ENCODE data around the gene FAAH2.

FAAH2 gene

DNA sequence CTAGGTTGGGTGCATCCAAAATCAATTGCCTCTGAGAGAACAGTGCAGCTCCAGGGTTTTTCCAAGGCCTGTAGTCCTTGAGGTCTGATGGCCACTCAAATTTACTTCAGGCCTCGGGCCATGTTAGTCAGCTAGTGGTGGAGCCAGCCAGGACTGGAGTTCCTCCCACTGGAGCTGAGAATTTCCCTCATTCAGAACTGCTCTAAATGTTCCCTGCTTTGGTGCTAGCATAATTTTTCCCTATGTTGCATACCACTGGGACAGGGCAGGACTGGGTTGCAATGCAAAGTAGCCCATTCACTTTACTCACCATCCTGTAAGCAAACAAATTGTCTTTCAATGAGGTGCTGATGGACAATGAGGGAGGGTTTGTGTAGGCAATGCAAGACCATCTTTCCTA, 159.3 kb downstream of the FAAH2 start:
- H3K9me3 Mint-ChIP-seq: peaks cover 10% of the 10 kb centered on the region
- H3K4me1 Mint-ChIP-seq (ENCODE audit: low read depth): no peaks in the 10 kb centered on the region
- H3K4me3 Mint-ChIP-seq: no peak overlapping the region
- H3K27me3 Mint-ChIP-seq: no peaks in the 10 kb centered on the region
- H3K36me3 Mint-ChIP-seq (ENCODE audit: low read depth): no peaks in the 10 kb centered on the region
- no peak overlapping the region for H3K27ac Mint-ChIP-seq

DNA sequence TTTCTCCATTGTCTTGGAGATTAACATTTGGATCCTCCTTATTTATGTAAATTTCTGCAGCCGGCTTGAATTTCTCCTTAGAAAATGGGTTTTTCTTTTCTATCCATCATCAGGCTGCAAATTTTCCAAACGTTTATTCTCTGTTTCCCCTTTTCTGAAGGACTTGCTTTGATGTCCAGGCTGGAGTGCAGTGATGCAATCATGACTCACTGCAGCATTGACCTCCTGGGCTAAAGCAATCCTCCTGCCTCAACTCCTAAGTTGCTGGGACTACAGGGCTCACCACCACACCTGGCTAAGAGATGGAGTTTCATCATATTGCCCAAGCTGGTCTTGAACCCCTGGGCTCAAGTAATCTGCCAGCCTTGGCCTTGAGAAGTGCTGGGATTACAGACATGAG, 161.3 kb downstream of the FAAH2 start:
- Mint-ChIP-seq H3K27ac (no peak overlapping the region), H3K4me1 (ENCODE audit: low read depth) (no peaks in the 10 kb centered on the region), H3K27me3 (no peaks in the 10 kb centered on the region), H3K9me3 (peaks cover 5% of the 10 kb centered on the region), H3K36me3 (ENCODE audit: low read depth) (peaks cover 5% of the 10 kb centered on the region), H3K4me3 (no peak overlapping the region)

GRCh38 chrX:57451426-57452020, 165.0 kb downstream of the FAAH2 start:
- Mint-ChIP-seq H3K4me3 (no peak overlapping the region), H3K4me1 (ENCODE audit: low read depth) (no peaks in the 10 kb centered on the region), H3K36me3 (ENCODE audit: low read depth) (peaks cover 5% of the 10 kb centered on the region), H3K9me3 (no peaks in the 10 kb centered on the region), H3K27me3 (no peaks in the 10 kb centered on the region), H3K27ac (no peak overlapping the region)

GRCh38 chrX:57453901-57454300, 167.4 kb downstream of the FAAH2 start:
- Mint-ChIP-seq H3K9me3 (no peaks in the 10 kb centered on the region), H3K36me3 (ENCODE audit: low read depth) (peaks cover 5% of the 10 kb centered on the region), H3K27me3 (no peaks in the 10 kb centered on the region), H3K4me3 (no peak overlapping the region), H3K4me1 (ENCODE audit: low read depth) (no peaks in the 10 kb centered on the region), H3K27ac (no peak overlapping the region)

GRCh38 chrX:57481514-57481913, 195.0 kb downstream of the FAAH2 start:
- Mint-ChIP-seq H3K4me3 (no peak overlapping the region), H3K36me3 (ENCODE audit: low read depth) (no peaks in the 10 kb centered on the region), H3K27me3 (no peaks in the 10 kb centered on the region), H3K9me3 (peaks cover 3% of the 10 kb centered on the region), H3K27ac (no peak overlapping the region), H3K4me1 (ENCODE audit: low read depth) (no peaks in the 10 kb centered on the region)

- no peaks in the 10 kb centered on the region for H3K9me3 Mint-ChIP-seq
- no peak overlapping the region for H3K27ac Mint-ChIP-seq
- H3K4me3 Mint-ChIP-seq: no peak overlapping the region
- no peaks in the 10 kb centered on the region for H3K36me3 Mint-ChIP-seq (ENCODE audit: low read depth)
- H3K4me1 Mint-ChIP-seq (ENCODE audit: low read depth): no peaks in the 10 kb centered on the region
- H3K27me3 Mint-ChIP-seq: peaks cover 4% of the 10 kb centered on the region
Observed at GRCh38 chrX:57516491-57516890, 230.0 kb downstream of the FAAH2 start.

GRCh38 chrX:57519578-57520118, 233.1 kb downstream of the FAAH2 start:
- Mint-ChIP-seq H3K4me1 (ENCODE audit: low read depth) (no peaks in the 10 kb centered on the region), H3K27ac (no peak overlapping the region), H3K4me3 (no peak overlapping the region), H3K36me3 (ENCODE audit: low read depth) (no peaks in the 10 kb centered on the region), H3K9me3 (no peaks in the 10 kb centered on the region), H3K27me3 (no peaks in the 10 kb centered on the region)

DNA sequence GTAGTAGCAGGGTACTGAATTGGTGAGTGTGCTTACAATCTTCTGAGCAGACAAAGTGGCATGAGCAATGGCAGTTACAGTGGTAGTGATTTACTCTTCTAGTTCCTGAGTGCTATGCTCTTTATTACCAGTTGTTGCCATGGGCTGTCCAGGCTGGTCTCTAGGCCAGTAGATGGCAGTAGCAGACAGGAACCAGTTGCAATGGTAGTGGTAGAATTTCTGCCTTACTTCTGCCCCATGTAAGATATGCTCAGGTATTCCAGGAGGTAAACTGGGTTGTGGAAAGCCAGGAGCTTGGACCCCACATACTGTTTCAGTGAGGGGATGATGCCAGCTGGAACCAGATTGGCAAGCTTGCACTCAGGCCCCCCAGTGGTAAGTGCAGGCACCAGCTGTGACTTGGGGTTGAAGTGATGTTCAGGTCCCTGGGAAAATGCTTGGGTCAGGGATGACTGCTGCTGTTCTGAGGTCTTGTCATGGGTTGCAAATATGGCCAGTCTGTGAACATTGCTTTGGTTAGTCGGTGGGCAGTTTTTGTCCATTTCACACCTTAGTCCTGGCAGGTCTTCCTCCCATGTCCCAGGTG, 242.3 kb downstream of the FAAH2 start:
- Mint-ChIP-seq H3K36me3 (ENCODE audit: low read depth) (no peaks in the 10 kb centered on the region), H3K4me1 (ENCODE audit: low read depth) (no peaks in the 10 kb centered on the region), H3K9me3 (peaks cover 4% of the 10 kb centered on the region), H3K27me3 (peaks cover 4% of the 10 kb centered on the region), H3K27ac (no peak overlapping the region), H3K4me3 (no peak overlapping the region)

Data from stimulated activated naive CD8-positive, alpha-beta T cell treated with anti-CD3 and anti-CD28 coated beads, Interleukin-15, Interleukin-2, amounts not matched to agents 100 ng/mL and 50 ng/mL, for 24 hours (primary cell).